OCI-LY7 (cell line): Measurements from ENCODE around the gene PDE6H.

ENCODE experiments used
- EZH2phosphoT487 ChIP-seq: fragments of 200-600 bp; sonication (generic); IDR thresholded peaks from 2 replicates; pipeline ENCODE4 v1.6.1; 2018; ENCODE audit warnings: low read depth, borderline replicate concordance, mild to moderate bottlenecking, mixed run types, antibody characterized with exemption, low read length, moderate library complexity, mixed read lengths
- TF ChIP-seq, protein P1 (sequence below): fragments of 200-600 bp; sonication (generic); conservative IDR thresholded peaks from 2 replicates; pipeline ENCODE4 v1.5.1; 2014; ENCODE audit warnings: mild to moderate bottlenecking, antibody characterized with exemption, low read length, moderate library complexity, mixed read lengths

DNA sequence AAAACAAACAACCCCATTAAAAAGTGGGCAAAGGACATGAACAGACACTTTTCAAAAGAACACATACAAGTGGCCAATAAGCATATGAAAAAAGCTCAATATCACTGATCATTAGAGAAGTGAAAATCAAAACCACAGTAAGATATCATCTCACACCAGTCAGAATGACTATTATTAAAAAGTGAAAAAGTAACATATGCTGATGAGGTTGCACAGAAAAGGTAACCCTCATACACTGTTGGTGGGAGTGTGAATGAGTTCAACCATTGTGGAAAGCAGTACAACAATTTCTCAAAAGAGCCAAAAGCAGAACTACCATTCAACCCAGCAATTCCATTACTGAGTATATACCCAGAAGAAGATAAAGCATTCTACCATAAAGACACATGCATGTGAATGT lies 18.2 kb downstream of the PDE6H start:
- TF ChIP-seq, protein P1, sequence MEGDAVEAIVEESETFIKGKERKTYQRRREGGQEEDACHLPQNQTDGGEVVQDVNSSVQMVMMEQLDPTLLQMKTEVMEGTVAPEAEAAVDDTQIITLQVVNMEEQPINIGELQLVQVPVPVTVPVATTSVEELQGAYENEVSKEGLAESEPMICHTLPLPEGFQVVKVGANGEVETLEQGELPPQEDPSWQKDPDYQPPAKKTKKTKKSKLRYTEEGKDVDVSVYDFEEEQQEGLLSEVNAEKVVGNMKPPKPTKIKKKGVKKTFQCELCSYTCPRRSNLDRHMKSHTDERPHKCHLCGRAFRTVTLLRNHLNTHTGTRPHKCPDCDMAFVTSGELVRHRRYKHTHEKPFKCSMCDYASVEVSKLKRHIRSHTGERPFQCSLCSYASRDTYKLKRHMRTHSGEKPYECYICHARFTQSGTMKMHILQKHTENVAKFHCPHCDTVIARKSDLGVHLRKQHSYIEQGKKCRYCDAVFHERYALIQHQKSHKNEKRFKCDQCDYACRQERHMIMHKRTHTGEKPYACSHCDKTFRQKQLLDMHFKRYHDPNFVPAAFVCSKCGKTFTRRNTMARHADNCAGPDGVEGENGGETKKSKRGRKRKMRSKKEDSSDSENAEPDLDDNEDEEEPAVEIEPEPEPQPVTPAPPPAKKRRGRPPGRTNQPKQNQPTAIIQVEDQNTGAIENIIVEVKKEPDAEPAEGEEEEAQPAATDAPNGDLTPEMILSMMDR, result no peak
- no peak for TF ChIP-seq EZH2phosphoT487
